ENCODE measurements around the gene HCN3.

GRCh38 chr1:155301342-155301841 is 24.1 kb downstream of the HCN3 start, which contains the start of gene PKLR:
- TF ChIP-seq POLR2A (IDR thresholded peaks at IDR 0.05), result no peak
- TF ChIP-seq, protein P1, sequence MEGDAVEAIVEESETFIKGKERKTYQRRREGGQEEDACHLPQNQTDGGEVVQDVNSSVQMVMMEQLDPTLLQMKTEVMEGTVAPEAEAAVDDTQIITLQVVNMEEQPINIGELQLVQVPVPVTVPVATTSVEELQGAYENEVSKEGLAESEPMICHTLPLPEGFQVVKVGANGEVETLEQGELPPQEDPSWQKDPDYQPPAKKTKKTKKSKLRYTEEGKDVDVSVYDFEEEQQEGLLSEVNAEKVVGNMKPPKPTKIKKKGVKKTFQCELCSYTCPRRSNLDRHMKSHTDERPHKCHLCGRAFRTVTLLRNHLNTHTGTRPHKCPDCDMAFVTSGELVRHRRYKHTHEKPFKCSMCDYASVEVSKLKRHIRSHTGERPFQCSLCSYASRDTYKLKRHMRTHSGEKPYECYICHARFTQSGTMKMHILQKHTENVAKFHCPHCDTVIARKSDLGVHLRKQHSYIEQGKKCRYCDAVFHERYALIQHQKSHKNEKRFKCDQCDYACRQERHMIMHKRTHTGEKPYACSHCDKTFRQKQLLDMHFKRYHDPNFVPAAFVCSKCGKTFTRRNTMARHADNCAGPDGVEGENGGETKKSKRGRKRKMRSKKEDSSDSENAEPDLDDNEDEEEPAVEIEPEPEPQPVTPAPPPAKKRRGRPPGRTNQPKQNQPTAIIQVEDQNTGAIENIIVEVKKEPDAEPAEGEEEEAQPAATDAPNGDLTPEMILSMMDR (IDR thresholded peaks at IDR 0.05), result no peak

All from testis (tissue), 2 donors.